Activated T-helper 2 cell treated with anti-CD3 and anti-CD28 coated beads, Interferon-gamma antibody, Interleukin-2, Interleukin-4, amounts not matched to agents 10 μg/mL and 5 μg/mL and 100 μg/mL, durations not matched to agents 14 hours and 24 hours and 36 hours (primary cell): ENCODE data around the gene STRN3. TPM values are rescaled to one million over a fixed set of nuclear protein-coding genes. Genes with fewer than 3 reads are reported as not detected.
A peak's percentile ranks its signal among the peaks of the same experiment; 100 is the strongest.

Source experiments
- DNase-seq: peaks from one replicate; pipeline ENCODE4 v3.0.0; 2021; ENCODE audit warnings: low spot score
- H3K27ac Mint-ChIP-seq: one replicate; pipeline ENCODE4 v1.8.0; 2021; ENCODE audit warnings: mixed read lengths
- H3K27me3 Mint-ChIP-seq: one replicate; pipeline ENCODE4 v1.8.0; 2021; ENCODE audit warnings: low read depth, mixed read lengths
- H3K36me3 Mint-ChIP-seq: one replicate; pipeline ENCODE4 v1.8.0; 2021; ENCODE audit warnings: low read depth, mixed read lengths
- H3K4me1 Mint-ChIP-seq: one replicate; pipeline ENCODE4 v1.8.0; 2021; ENCODE audit warnings: low read depth, mixed read lengths
- H3K4me3 Mint-ChIP-seq: one replicate; pipeline ENCODE4 v1.8.0; 2021; ENCODE audit warnings: low read depth, mild to moderate bottlenecking, moderate library complexity, mixed read lengths
- H3K9me3 Mint-ChIP-seq: one replicate; pipeline ENCODE4 v1.8.0; 2021; ENCODE audit warnings: mixed read lengths
- intact Hi-C: fragments of 100-400 bp; cut with micrococcal nuclease; formaldehyde crosslinking; loops from one replicate; pipeline ENCODE4 v1.15.1; 2023
- total RNA-seq: library from RNA; stranded (reverse); gene quantifications from 2 replicates; pipeline ENCODE4 v1.2.3, GENCODE V29; 2022

Gene STRN3
- total RNA-seq, 1 donor from 2014 or later: 26.2 TPM

DNA sequence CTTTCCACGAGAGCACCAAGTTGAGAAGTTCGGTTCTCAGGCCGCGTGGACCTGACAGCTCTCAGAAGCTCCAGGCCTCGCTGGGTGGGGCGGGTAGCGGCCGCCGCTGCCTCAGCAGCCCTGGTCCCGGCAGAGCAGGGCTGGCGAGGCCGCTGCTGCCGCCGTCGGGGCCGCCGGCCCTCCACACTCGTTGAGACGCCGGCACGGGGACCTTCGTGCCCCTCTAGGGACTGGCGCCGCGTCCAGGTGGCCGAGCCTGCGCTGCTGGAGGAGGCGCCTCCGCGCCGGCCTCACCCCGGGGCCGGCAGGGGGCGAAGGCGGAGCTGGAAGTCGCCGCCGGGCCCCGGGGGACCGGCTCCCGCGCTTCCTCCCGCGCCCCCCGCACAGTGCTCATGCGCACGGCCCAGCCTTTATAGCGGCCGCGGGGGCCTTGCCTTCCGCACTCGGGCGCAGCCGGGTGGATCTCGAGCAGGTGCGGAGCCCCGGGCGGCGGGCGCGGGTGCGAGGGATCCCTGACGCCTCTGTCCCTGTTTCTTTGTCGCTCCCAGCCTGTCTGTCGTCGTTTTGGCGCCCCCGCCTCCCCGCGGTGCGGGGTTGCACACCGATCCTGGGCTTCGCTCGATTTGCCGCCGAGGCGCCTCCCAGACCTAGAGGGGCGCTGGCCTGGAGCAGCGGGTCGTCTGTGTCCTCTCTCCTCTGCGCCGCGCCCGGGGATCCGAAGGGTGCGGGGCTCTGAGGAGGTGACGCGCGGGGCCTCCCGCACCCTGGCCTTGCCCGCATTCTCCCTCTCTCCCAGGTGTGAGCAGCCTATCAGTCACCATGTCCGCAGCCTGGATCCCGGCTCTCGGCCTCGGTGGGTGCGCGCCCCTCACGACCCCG lies 151.8 kb downstream of the STRN3 start, which contains the start of gene COCH:
COCH (plus strand) TSS at position 440 of the 879 bp plus-strand sequence; CDS start at position 820, 380 bp downstream.
- Mint-ChIP-seq H3K4me1 (peaks cover 10% of the 10 kb centered on the region), H3K27me3 (peaks cover 76% of the 10 kb centered on the region), H3K9me3 (no peaks in the 10 kb centered on the region), H3K27ac (no peak within 1 kb of the TSS), H3K4me3 (peak within 1 kb of the TSS; percentile 82), H3K36me3 (no peaks in the 10 kb centered on the region)
- intact Hi-C loops: loop anchor here (10.0 kb wide), 1 partner anchor 320 kb away; the partner anchor contains the start of gene G2E3
- DNase-seq: no peak

DNA sequence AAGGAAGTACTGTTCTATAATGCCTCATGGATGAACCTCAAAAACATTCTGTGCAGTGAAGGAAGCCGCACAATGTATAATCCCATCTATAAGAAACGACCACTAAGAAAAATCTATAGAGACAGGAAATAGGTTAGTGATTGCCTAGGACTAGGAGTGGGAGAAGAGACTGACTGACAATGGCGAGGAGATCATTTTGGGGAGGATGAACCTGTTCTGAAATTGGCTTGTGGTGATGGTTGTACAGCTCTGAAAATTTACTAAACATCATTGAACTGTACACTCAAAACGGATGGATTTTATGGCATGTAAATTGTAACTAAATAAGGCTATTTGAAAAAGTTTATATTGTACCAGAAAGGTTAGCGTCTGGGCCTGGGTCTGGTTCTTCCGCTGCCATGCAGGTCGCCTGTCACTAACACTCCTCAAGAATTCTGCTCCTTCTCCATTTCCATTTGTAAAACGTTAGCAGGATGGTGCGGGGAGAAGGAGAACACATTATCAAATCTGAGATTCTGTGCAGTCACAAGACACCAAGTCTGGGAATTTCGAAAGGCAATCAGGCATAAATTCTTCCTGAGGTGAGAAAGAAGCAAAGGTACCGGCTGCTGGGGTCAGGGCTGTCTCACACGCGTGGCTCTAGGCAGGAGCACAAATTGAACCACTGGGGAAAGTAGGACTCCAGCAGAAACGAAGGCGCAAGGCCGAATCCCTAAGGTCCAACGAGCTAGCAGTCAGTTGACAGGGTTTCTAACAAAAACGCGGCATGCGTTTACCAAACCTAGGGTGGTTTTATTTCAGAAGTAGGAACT lies 152.7 kb downstream of the STRN3 start:
- DNase-seq: no peak
- intact Hi-C loops: loop anchor here (10.0 kb wide), 1 partner anchor 319 kb away; the partner anchor contains the start of gene G2E3

DNA sequence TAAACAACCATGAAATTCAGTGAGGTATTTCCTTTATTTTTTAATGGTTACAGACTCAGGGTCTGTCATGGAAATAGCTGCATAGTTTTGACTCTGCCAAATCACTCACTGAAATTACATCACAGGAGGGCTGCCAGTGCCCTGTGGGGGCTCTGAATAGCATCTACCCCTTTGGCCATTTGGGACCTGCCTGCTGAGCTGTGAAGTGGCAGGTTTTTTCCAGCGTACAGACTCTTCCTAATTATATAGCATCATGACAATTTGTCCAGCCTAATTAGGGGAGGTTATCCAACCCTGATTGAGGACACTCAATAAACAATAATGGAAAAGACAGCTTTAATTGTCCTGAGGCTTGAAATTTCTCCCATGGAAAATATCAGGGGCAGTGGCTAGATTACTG lies 153.6 kb downstream of the STRN3 start:
- Mint-ChIP-seq H3K4me3 (no peak overlapping the region), H3K4me1 (peaks cover 10% of the 10 kb centered on the region), H3K9me3 (no peaks in the 10 kb centered on the region), H3K27ac (no peak overlapping the region), H3K36me3 (no peaks in the 10 kb centered on the region), H3K27me3 (peaks cover 63% of the 10 kb centered on the region)
- no peak for DNase-seq
- intact Hi-C loops: loop anchor here (10.0 kb wide), 1 partner anchor 318 kb away; the partner anchor contains the start of gene G2E3

More for the DNA sequence above, 152.7 kb downstream of the STRN3 start:
- peaks cover 72% of the 10 kb centered on the region for H3K27me3 Mint-ChIP-seq
- H3K36me3 Mint-ChIP-seq: no peaks in the 10 kb centered on the region
- no peak overlapping the region for H3K27ac Mint-ChIP-seq
- peaks cover 10% of the 10 kb centered on the region for H3K4me1 Mint-ChIP-seq
- H3K4me3 Mint-ChIP-seq: peak overlapping the region; percentile 64
- H3K9me3 Mint-ChIP-seq: no peaks in the 10 kb centered on the region

DNA sequence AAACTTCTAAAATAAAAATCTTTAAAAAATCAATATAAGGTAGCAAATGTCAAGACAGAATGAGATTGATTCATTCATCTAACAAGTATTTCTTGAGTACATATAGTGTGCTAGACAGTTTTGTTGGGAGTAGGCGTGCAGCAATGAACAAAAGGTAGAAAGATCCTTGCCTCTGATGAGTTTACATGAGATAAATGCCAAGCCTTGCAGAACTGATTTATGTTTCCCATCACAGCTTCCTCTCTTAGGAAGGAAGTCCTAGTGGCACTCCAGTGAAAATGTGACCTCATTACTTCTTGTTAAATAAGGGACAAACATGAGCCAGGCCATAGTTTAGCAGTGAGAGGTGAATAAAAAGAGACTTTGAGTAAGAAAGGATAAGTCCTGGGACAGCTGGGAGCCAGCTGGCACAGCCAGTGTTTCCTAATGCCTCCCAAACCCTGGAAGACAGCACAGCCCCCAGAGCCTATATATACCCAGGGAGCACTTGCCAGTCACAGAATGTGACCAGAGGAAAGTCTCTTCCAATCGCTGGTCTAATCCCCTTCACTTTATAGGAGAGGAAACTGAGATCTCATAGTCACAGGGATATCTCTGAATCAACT lies 156.5 kb downstream of the STRN3 start:
- Mint-ChIP-seq H3K4me3 (no peak overlapping the region), H3K36me3 (no peaks in the 10 kb centered on the region), H3K27ac (no peak overlapping the region), H3K9me3 (no peaks in the 10 kb centered on the region), H3K4me1 (peaks cover 3% of the 10 kb centered on the region), H3K27me3 (peaks cover 50% of the 10 kb centered on the region)
- intact Hi-C loops: loop anchor here (10.0 kb wide), 1 partner anchor 315 kb away; the partner anchor contains the start of gene G2E3
- DNase-seq: no peak

DNA sequence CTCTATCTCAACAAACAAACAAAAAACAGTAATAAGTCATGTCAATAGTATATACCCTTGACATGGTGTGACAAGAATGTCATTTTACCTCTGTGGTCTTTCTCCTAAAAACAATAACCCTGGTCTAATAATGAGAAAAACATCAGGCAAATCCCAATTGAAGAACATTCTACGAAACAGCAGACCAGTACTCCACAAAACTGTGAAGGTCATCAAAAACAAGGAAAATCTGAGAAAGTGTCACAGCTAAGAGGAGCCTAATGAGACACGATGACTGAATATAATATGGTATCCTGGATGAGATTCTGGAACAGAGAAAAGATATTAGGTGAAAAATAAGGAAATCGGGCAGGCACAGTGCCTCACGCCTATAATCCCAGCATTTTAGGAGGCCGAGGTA lies 157.4 kb downstream of the STRN3 start:
- H3K4me3 Mint-ChIP-seq: no peak overlapping the region
- H3K27me3 Mint-ChIP-seq: peaks cover 54% of the 10 kb centered on the region
- no peak for DNase-seq
- no peaks in the 10 kb centered on the region for H3K9me3 Mint-ChIP-seq
- intact Hi-C loops: no loop called here
- H3K4me1 Mint-ChIP-seq: peaks cover 3% of the 10 kb centered on the region
- H3K36me3 Mint-ChIP-seq: no peaks in the 10 kb centered on the region
- no peak overlapping the region for H3K27ac Mint-ChIP-seq

DNA sequence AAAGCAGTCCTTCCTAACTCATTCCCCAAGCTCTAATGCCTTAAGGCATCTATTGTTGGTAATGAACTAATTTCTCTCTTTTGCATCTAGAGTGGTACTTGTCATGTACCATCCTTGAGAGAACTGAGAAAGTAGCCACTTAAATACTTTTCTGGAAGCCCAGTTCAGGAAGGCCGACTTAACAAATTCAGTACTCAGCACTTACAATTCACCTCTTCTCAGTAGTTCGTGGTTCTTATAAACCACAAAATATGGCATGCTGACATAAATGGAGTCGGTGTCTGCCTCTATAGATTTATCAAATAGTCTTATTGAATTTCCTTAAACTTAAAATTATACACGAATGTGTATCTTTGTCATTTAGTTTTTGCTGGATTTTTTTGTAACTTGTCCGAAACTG lies 161.2 kb downstream of the STRN3 start:
- H3K9me3 Mint-ChIP-seq: no peaks in the 10 kb centered on the region

DNA sequence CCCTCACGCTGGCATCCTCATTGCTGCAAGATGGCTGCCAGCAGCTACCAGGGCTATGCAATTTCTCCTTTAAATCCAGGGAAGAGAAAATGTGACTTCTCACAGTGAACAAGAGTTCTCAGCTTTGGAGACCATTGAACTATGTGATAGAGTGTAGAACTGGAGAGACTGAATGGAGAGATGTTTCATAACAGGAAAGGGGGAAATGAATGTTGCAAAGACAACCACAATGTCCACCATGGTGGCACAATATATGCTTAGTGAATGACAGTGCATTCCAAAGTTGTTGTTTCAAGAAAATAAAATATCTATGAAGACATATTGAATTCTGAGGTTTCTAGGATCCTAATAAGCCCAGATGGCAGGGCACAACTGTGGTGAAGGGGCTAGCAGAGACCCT lies 165.0 kb downstream of the STRN3 start:
- Mint-ChIP-seq H3K27me3 (peaks cover 37% of the 10 kb centered on the region), H3K4me1 (no peaks in the 10 kb centered on the region), H3K36me3 (no peaks in the 10 kb centered on the region), H3K4me3 (no peak overlapping the region), H3K27ac (no peak overlapping the region), H3K9me3 (no peaks in the 10 kb centered on the region)
- intact Hi-C loops: no loop called here
- DNase-seq: no peak

More for the DNA sequence above, 161.2 kb downstream of the STRN3 start:
- no peaks in the 10 kb centered on the region for H3K36me3 Mint-ChIP-seq
- intact Hi-C loops: no loop called here
- no peak overlapping the region for H3K4me3 Mint-ChIP-seq
- H3K4me1 Mint-ChIP-seq: no peaks in the 10 kb centered on the region
- no peak overlapping the region for H3K27ac Mint-ChIP-seq
- DNase-seq: no peak
- peaks cover 44% of the 10 kb centered on the region for H3K27me3 Mint-ChIP-seq

DNA sequence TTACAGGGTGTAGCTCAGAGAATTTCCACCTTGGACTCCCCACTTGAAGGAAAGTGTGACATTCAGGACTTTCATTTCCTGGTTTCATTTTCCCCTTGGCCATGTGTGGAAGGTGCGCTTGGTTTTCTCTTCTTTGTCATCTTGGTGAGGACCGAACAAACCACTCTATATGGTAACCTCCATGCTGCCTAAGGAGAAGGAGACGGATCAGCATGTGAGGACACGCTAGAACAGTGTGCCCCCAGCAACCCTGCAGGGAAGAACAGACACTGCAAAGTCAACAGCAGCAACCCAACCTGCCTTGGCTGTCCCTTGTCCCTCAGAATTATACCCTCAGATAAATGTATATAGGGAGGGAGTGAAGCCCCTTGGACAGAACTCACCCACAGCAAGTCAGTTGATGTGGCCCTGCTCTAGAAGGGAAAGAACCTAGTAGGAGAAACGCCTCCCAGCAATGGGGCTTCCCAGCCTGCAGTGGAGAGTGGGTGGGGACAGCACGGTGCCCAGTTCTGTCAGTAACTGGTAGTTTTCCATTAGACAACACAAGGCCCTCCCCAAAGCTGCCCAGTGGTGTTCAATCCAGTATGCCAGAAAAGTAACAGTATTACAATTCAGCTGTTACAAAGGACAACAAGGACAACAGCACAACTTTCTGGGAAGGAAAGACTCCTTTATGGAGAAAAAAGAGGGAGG lies 170.7 kb downstream of the STRN3 start:
- Mint-ChIP-seq H3K4me1 (peaks cover 16% of the 10 kb centered on the region), H3K27me3 (peaks cover 9% of the 10 kb centered on the region), H3K9me3 (no peaks in the 10 kb centered on the region), H3K27ac (peak overlapping the region; percentile 54), H3K36me3 (no peaks in the 10 kb centered on the region), H3K4me3 (no peak overlapping the region)
- intact Hi-C loops: no loop called here
- no peak for DNase-seq

DNA sequence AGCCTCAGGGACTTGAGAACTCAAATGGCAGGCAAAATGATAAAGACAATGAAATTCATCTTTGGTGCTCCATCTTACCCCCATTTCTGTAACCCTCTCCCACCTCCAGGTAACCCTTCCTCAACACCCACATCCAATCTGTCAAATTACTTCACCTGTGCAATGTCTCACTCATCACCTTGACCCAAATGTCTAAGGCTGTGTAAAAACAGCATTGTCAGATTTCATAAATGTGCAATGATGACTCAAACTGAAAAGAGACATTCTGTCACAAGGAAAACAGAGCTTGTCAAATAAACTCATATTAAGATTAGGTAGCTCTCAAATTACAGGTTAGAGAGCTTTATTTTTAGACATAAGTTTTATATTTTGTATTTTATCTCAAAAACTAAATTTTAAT lies 171.7 kb downstream of the STRN3 start:
- DNase-seq: no peak

DNA sequence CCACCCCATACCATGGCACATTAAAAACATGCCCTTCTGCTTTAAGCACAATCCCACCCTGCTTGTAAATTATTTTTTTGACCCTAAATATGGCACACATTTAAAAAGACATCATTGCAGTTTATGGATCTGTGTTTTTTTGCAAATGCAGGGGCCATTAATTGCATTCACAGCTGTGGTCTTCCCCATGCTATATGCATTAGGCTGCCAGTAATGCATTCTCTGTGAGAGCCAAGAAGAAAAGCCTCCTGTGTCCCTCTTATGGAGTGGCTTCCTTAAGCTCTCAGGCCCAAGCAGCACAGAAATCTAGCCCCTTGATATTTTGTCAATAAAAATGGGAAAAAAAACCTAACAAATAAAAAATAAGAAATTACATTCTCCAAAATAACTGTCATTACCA lies 172.2 kb downstream of the STRN3 start:
- Mint-ChIP-seq H3K36me3 (no peaks in the 10 kb centered on the region), H3K4me1 (peaks cover 16% of the 10 kb centered on the region), H3K4me3 (no peak overlapping the region), H3K27ac (no peak overlapping the region), H3K9me3 (no peaks in the 10 kb centered on the region), H3K27me3 (peaks cover 11% of the 10 kb centered on the region)
- DNase-seq: no peak
- intact Hi-C loops: no loop called here

More for the DNA sequence above, 171.7 kb downstream of the STRN3 start:
- intact Hi-C loops: no loop called here
- no peaks in the 10 kb centered on the region for H3K9me3 Mint-ChIP-seq
- peaks cover 16% of the 10 kb centered on the region for H3K4me1 Mint-ChIP-seq
- H3K36me3 Mint-ChIP-seq: no peaks in the 10 kb centered on the region
- peaks cover 11% of the 10 kb centered on the region for H3K27me3 Mint-ChIP-seq
- H3K27ac Mint-ChIP-seq: no peak overlapping the region
- no peak overlapping the region for H3K4me3 Mint-ChIP-seq

DNA sequence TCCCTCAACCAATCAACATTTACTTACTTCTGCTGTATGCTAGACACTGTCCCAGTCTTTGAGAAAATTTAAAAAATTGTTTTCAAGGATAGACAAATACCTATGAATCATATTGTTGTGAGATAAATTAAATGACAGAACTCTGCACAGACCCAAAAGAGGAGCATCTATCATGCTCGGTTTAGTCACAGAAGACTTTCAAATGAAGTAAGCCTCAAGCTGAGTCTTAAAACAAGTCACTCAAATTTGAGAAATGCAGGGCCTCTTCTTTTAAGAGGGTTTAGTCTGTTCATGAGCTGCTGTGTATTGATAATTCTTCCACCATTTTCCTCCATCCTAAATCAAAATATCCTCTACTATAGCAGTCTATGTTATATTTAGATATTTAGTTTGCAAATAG lies 176.2 kb downstream of the STRN3 start:
- no peaks in the 10 kb centered on the region for H3K9me3 Mint-ChIP-seq
- H3K27ac Mint-ChIP-seq: no peak overlapping the region
- H3K36me3 Mint-ChIP-seq: no peaks in the 10 kb centered on the region
- DNase-seq: no peak
- H3K4me1 Mint-ChIP-seq: peaks cover 8% of the 10 kb centered on the region
- no peak overlapping the region for H3K4me3 Mint-ChIP-seq
- H3K27me3 Mint-ChIP-seq: peaks cover 22% of the 10 kb centered on the region
- intact Hi-C loops: no loop called here

DNA sequence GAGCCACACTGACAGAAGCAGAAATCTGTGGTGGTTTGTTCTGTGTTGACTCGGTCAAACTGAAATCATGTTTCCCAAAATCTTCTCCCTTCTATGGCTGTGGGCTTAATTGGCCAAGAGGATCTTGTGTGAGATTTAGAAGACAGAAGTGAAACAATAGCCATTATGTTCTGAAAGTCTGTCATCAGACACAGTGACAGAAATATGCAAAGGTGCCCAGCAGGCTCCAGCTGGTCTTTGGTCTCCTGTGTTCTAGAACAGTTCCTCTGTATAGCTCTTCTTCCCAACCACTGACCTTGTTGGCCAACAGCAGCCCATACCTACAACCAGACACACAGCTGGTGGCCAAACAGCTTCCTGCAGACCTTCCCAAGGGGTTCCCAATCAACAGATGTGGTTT lies 176.8 kb downstream of the STRN3 start:
- intact Hi-C loops: no loop called here
- Mint-ChIP-seq H3K27me3 (peaks cover 21% of the 10 kb centered on the region), H3K4me1 (peaks cover 5% of the 10 kb centered on the region)

More for the DNA sequence above, 176.8 kb downstream of the STRN3 start:
- H3K4me3 Mint-ChIP-seq: no peak overlapping the region
- H3K9me3 Mint-ChIP-seq: no peaks in the 10 kb centered on the region
- no peak overlapping the region for H3K27ac Mint-ChIP-seq
- DNase-seq: no peak
- H3K36me3 Mint-ChIP-seq: no peaks in the 10 kb centered on the region
